CD4-positive, alpha-beta T cell treated with Interleukin-4 for 1 hour (primary cell): Measurements from ENCODE around the gene SSNA1.

Experiments
- DNase-seq, 2 donors: peaks; one replicate each; pipeline ENCODE4 v3.0.0-alpha.2; 2020 to 2022

The SSNA1 gene

DNA sequence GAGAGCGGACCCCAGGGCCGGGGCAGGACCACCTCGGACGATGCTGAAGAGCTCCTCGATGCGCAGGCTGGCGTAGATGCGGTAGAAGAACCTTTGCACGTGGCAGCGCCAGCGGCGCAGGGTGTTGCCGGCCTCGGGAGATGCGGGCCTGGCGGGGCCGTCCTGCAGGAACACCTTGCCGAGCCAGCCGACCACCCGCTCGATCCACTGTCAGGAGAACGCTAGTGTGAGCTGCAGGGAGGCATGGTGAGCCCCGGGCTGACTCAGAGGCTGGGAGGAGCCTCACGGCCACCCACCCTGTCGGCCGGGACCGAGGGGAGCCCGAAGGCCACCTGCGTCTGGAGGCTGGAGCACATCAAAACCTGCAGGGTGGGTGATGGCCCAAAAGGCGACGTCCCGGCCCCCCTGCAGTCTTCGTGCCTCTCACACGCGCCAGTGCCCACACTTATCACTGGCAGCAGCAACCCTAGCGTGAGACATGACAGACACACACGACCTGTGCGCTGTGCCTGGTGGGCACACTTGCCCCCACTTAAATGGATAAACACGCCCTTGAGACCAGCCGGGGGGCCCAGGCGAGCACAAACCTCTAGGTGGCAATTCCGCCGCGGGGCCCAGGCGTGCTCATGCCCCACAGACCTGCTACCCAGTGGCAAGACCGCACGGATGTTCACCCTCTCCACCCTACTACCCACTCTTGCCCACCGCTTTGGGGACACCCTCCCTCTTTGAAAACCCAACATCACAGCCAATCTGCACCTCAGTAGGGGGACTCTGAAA, 3.4 kb upstream of the SSNA1 start:
- DNase-seq: no peak

DNA sequence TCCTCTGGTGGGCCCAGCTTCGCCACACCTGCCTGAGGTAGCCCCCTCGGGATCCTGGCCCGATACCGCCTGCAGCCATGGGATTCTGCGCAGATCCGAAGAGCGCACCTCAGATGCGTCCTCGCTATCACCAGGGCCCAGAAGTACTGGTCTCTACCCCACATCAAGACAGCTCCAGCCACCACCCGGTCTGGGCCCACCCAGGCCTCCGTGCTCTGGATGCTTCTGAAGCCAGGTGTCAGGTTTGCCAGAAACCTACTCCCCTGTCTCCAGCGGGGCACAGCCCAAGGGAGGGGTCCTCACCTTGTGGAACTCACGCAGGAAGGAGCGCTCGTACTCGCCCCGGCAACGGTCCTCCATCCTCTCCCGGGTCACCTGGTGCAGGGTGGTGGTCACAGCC, 2.6 kb upstream of the SSNA1 start:
- no peak for DNase-seq

DNA sequence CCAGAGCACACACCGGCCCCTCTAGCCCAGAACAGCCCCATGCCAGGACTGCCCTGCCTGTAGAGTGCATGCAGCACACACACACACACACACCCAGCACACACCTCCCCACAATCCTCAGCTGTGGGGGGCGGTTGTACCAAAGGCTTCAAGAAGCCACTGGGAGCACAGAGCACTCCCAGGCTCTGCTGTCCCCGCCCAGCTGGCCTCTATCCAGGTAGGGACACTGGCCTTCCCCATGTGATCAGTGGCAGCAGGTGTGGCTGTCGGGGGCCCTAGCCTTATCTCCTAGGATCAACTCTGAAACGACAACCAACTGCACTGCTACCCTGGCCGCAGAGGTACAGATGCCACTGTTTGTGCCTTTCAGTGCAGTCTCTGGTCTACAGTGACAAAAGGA, 2.1 kb upstream of the SSNA1 start:
- no peak for DNase-seq

DNA sequence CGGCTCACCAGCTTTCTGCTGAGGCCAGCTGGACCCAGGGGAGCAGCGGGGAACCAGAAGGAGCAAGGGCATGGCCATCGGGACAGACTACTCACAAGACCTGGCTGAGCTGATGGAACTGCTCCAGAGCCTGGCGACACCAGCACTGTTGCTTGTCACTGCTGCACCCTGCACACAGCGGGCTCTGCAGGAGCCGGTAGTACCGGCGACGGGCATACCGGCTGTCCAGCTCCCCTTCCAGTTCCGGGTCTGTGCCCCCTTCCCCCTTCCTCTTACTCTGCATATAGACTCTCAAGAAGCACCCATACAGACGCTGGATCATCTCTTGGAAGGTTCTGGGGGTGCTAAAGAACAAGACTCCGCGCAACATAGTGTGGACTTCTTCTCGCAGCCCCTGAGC, 1.1 kb upstream of the SSNA1 start:
- DNase-seq: no peak

DNA sequence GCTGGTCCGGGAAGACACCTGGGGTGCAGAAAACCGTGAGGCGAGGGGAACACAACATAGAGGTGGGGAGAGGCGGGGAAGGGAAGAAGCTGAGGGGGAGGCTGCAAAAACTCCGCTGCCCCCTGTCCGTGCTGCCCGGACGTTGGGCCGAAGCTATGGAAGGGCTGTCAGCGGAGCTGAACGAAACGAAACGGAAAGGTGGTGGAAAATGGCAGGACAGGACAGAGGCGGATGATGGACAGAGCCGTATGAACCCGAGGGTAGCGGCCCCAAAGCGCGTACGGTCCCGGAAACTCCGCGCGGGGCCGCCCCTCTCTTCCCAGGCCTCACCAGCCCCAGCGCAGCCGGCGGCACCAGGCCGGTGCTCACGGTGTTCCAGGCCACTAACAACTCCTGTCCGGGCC, 388 bp upstream of the SSNA1 start:
- no peak for DNase-seq

DNA sequence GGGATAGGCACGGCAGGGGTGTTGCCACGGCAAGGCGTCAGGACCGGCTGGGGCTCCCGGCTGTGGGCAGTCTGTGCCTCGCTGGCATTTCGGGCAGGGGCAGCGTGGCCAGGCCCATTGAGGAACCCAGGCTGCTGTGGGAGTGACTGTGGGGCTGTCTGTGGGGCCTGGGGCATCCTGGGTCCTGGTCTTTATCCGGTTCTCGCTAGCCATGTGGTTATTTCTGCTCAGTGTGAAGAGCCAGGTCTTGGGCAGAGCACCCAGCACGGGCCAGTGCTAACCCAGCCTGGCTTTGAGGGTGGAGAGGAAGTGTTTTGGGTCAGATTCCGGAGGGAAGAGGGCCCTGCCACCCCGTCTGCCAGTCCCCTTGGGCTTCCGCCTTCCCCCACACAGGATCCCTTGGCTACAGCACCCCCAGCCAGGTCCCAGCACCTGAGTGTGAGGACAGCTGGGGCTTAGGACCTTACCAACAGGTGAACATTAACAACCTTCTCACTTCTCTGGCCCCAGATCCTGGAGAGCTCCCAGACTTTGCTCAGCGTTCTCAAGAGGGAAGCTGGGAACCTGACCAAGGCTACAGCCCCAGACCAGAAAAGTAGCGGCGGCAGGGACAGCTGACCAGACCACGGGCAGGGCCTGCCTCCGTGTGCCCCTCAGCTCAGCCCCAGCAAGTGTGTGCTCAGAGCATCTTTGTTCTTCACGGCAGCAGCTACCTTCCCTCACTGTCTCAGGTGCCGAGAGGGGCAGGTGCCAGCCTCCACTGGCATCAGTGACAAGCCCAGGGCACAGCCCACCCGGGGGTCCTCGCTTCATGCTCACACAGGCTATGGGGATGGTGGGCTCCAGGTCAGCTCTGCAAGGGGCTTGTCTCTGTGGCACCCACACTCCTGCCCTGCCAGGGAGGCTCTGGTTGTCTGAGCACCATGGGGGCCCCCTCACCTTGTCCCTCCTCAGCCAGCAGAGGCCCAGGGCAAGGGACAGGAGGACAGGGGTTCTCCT, 1.1 kb downstream of the SSNA1 start:
- DNase-seq: no peak

DNA sequence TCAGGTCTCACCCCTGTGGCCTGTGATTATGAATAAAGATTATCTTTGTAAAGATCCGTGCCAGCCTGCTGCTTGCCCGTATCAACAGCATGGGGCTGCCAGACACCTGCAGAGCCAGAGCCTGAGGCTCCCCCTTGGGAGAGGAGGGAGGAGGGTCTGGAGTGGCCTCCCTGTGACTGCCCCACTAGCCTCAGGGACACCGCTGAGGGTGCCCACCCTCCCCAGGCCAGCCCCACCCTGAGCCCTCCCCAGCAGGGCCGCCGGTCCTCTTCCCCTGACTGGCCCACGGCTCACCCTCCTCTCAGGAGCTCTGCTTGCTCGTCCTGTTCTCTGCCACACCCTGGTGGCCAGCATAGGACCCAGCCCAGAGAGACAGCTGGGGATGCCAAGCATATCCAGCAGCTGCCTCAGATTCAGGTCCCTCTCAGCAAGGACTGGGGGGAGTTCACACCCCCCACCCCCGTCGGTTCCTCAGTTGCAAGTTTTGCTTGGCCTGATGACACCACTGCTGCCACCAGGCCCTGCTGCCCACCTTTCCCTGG, 1.9 kb downstream of the SSNA1 start:
- no peak for DNase-seq

DNA sequence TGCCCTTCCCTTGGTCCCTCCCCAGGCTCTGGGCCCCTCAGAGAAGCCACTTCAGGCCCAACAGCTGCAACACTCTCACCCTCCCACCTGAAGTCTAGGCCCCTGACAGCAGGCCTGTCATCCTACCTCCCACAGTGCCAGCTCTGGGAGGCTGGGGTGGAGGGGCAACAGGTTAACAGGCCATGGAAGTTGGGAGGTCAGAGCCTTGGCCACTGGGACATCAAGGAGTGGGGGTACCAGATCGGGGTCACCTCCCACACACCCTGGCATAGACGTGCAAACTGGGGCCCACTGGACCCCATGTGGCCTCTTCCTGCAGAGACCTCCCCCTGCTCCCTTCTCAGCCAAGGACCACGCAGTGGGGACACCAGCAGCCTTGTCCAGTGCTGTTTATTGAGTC, 2.8 kb downstream of the SSNA1 start:
- no peak for DNase-seq

DNA sequence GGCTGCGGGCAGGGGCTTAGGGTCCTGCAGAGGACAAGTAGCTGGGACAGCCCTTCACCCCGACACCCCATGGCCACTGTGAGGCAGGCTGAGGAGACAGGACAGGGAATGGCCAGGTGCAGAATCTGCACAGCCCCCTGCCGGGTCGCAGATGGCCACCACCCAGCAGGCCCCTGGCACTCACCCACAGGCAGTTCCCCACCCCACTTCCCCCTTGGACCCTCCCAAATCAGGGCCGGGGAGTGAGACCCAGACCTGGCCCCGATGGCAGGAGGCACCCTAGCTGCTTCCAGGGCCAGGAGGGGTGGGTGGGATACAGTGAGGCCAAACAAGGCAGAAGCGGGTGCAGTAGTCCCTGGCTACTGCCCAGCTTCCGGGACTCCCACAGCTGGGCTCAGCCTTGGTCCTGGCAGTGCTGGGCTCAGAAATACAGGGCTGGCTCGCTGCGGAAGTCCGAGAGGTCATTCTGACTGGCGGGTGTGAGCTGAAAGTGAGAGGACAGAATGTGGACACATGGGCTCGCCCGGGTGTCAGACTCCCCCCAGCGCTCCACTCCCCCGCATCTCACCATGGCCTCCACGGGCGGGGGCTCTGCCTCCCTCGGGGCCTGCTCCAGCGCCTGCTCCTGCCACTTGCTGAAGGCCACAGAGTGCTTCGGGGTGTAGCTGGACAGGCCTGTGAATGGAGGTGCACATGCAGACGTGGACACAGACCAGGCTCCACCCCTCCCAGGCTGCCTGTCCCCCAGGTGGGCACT, 3.4 kb downstream of the SSNA1 start:
- no peak for DNase-seq

DNA sequence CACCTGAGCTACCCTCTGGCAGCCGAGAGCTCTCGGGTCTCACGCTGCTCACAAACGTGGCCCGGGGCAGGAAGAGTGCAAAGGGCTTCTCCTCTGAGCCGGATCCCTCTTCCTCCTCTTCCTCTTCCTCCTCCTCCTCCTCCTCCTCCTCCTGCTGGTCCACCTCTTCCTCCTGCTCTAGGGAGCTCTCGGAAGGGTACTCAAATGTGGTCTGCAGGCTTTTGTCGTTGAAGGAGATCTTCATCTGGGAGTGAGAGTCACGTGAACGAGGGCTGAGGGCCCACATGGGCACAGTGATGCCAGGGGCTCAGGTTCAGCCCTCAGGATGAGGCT, 3.9 kb downstream of the SSNA1 start:
- no peak for DNase-seq

DNA sequence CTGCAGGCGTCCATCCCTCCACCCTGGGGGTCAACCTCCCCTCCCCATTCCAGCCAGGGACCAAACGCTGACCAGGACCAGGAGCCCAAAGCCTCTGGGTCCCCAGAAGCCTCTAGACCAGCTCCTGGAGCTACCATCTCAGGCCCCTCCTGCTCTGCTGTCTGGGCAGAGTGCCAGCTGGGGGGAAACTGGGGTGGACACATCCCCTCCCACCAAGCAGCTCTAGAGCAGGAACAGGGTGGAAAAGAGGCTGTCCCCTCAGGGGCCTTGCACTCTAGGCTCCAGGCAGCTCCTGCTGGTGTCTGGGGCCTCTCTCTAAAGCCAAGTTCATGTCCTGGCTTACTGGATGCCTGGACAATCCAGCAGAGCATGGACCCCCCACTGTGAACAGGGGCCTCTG, 4.4 kb downstream of the SSNA1 start:
- no peak for DNase-seq

DNA sequence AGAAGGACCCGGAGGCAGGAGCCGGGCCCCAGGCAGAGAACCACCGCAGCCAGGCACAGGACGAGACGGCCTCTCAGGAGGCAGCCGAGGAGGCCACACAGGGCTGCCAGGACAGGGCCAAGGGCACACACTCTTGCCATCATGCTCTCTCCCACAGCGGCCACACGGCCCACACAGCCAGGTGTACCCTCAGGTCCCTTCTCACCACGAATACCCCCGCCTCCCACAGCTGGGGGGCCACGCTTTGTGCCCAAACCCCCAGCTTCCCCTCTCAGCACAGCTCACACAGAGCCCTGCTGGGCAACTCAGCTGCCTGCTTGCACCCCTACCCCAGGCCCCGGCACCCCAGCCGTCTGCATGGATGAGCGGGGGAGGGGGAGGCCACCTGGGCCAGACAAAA, 5.3 kb downstream of the SSNA1 start:
- no peak for DNase-seq

DNA sequence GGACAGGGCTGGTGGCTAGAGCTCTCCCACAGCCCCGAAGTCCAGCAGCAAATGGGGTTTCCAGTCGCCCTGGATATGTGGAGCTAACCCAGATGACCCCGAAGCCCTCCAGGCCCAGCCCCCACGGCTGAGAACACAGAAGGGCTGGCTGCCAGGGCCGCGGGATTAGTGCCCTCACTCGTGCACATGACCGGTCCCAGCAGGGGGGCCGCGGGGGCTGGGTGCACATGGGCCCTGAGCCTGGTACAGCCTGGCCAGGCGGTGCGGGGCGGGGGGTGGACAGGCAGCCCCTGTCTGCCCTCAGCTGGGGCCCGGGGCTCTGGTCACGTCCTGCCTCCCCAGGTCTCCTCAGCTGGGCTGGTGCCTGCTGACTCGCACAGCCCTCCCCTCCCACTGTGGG, 5.9 kb downstream of the SSNA1 start:
- DNase-seq: no peak

DNA sequence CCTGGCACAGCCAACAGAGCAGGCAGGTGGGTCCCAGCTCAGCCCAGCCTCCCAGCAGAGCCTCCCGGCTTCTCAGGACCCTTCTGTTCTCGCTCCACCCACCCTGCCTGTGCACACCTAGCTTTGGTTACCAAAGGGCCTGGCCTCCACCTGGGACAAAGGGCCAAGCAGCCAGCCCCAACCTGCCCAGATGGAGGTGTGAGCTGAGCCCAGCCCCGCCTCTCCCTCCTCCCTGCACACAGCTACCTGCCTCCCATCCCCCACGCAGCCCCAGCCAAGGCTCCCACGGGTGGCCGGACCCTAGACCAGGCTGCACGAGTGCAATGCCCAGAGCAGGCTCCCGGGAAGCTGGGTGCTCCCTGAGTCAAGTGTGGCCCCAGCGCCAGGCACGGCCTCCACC, 6.4 kb downstream of the SSNA1 start:
- DNase-seq: no peak

DNA sequence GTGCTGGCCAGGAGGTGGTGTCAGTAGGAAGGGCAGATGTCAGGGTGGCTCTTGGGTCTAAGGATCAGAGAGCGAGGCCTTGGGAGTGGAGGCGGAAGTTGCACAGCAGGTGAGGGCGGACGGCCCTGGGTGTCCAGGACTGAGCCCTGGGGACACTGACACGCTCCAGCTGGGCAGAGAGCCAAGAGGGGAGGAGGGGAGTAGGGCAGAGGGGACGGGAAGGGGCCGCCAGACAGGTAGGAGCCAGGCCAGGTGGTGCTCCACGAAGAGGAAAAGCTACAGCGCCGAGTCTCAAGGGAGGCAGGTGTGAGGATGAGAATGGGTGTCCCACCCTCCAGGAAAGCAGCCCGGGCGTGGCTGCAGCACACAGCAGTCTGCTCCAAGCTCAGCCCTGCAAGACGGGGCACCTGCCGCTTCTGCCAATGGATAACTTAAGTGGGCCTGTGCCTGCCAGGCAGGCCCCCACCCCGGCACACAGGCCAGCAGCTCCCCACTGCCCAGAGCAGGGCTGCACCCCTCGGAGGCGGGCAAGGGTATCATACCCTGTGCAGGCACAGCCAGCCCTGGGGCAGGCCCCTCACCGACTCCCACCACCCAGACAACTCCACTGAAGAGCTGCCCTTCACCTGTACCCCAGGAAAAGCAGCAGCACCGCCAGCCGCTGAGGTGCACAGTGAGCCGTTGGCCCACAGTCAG, 7.2 kb downstream of the SSNA1 start:
- no peak for DNase-seq

DNA sequence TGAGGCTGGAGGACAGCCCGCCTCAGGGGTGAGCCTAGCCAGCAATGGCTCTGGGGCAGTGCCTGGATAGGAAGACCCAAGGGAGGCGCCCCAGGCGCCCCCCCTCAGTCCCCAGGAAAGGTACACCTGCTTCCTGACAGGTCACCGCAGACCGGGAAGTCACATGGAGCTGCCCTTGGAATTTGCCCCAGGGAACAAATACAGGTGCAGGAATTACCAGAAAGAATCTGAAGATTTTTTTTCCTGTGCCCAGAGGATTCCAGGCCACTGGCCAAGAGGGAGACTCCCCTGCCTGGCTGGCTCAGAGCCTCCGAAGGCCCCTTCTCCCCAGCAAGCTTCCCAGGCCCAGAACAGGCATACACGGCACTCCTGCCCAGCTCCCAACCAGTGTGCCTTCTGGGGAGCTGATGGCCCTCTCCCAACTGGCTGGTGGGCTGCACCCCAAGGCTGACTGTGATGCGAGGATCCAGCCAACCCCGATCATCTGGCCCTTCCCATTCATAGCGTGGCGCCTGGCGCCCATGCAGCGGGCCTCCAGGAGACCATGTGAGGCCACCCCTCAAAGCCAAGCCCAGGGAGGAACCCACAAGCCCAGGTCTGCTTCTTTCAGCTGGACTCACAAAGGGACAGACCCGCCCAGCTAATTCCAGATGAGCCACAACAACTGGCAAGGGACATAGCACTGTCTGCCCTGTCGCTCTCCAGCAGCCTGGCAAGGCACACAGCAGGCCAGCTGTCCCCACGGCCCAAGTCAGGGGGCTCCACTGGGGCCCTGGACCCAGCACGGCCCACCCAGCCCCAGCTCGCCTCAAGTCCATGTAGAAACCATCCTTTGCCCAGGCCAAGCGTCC, 9.8 kb downstream of the SSNA1 start:
- no peak for DNase-seq

DNA sequence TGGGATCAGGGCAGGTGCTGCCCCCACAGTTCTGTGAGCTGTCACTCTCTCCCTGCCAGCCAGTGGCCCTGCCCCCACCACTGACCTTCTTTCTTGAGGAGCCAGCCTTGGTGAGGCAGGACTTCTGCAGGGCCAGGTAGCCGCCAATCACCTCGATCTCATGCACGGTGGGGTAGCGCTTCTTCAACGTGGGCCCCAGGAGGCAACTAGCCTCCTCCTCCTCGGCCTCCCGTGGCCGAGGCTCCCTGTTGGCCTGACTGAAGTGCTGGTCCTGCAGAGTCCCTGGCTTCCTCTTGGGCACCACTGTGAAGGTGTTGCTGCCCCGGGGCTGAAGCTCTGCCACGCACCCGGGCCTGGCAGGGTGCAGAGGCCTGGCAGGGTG, 10.4 kb downstream of the SSNA1 start:
- DNase-seq: no peak

DNA sequence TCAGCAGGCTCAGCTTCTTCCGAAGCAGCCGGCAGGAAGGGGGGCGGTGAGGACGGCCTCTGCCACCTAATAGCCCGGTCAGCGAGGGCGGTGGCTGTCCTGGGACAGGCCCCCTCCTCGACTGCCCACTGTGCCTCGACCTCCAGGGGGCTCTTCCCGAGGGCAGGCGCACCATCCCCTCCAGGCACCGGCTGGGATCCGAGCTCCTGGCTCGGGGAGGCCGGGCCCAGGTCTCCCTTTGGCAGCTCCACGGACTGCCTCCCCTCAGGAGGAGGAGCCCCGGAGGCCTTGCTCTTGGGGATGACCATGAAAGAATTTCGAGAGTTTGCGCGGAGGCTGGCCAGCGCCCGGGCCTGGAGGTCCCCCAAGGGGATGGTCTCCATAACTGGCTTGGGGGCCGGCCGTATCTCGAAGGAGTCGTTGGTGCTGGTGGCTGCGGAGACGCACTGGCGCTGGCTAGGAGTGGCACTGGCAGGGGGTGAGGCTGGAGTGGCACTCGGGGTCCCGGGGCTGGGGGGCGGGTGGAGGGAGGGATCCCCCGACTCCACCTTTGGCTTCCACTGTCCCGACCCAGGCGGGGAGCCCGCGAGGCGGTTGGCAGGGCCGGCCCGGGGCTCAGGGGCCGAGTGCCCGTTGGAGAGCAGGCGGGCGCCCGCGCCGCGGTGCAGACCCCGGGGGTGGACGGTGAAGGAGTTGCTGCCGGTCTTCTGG, 11.1 kb downstream of the SSNA1 start:
- DNase-seq: no peak

DNA sequence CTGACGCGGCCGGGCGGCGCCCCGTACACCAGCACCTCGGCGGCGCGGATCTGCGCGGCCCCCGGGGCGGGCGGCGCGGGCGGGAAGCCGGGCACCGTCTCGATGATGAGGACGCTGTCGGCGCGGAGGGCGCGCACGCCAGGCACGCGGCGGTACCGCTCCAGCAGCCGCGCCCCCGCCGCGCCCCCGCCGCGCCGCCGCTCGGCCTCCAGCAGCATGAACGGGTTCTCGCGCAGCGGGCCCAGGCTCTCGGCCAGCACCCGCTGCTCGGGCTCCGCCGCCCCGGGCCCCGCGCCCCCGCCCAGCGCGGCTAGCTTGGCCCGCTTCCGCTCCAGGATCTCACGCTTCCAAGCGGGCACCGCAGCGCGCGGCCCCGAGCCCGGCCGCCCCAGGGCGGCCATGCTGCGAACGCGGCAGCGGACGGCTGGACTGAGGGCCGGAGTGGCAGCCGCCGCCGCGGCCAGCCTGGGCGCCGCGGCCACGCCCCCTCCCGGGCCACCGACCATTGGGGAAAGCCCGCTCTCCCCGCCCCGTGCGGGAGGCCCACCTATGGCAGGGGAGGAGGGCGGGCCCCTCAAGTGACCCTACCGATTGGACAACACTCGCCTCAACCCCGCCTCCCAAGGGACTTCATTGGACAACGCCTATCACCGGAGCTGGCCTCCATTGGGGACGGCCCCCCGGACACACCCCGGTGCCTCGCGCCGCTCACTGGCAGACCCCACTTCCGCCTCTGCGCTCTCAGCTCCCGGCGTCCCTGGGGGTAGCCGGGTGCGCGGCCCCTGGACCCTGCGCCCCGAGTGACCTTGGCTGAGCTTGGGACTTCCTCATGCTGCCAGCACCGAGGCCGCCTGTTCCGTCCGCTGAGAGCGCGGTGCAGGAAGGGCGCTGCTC, 12.1 kb downstream of the SSNA1 start, which contains the start of gene TPRN:
Gene TPRN (minus strand): TSS at position 431 of the 894 bp plus-strand sequence. CDS start 30 bp downstream, at position 401.
- peak; percentile 98 to 99 for DNase-seq
